ENCODE data around the gene NKG7.

NKG7 gene

DNA sequence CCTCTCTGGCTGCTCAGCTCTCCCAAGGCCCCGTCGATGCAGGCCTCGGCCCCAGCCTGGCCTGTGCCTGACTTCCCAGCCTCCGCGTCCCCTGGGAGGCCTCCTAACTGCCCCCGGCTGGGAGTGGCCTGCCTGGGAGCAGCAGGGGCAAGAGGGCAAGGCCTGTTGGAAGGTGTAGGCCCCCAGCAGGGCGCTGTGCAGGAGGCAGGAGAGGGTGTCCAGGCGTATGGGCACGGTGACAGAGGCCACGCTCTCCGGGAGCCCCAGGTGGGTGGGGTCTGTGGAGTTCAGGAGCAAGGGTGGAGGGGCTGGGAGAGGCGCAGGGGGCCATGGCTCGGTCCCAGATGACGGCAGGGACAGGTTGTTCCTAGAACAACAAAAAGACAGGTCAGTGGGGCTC is 16.7 kb upstream of the NKG7 start:
- FAIRE-seq: no peak

GRCh38 chr19:51387924-51388389 is 15.5 kb upstream of the NKG7 start, which contains the start of gene LIM2:
TSS of gene LIM2 (minus strand) at chr19:51387974. CDS start at chr19:51387443, 531 bp downstream.
- no peak for FAIRE-seq

DNA sequence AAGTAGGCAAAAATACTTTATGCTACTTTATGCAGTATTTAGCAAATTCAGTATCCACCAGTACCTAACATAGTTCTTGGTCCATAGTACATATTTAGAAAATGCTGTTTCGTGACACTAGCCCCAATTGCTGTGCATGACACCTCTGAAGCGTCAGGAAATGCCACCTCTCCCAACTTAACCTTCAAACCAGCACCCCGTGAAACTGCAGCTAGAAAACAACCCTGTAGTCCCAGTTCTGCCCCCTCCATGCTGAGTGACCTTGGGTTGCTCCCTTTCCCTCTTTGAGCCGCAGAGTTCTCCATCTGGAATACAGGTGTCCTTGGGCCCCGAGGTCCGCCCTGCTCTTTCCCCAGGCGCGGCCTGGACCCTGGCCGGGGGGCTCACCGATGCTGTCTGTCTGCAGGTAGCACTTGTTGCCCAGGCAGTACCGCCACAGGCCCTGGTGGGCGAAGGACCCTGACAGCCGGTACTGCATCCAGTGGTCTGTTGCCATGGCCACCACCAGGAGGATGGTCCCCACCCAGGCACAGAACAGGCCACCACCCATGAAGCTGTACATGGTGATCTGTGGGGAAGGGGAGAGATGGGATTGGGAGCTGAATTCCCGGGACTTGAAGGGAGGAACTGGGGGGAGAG is 14.5 kb upstream of the NKG7 start:
- FAIRE-seq: no peak

DNA sequence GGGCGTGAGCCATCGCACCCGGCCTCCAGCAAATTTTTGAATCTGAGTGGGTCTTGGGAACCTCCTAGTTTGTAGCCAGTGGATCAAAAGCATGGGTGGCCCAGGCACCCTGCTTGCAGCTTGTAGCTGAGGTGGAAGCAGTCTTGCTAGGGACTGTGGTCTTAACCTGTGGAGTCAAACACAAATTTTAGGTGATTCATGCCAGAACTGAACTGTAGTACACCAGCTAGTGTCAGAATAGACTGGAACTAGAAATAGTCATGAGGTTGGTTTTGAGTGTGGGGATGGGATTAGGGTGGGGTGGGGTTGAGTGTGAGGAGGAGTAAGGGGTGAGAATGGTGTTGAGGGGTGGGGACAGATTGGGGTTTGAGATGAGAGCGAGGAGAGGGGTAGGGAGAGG is 9.6 kb upstream of the NKG7 start:
- no peak for FAIRE-seq

DNA sequence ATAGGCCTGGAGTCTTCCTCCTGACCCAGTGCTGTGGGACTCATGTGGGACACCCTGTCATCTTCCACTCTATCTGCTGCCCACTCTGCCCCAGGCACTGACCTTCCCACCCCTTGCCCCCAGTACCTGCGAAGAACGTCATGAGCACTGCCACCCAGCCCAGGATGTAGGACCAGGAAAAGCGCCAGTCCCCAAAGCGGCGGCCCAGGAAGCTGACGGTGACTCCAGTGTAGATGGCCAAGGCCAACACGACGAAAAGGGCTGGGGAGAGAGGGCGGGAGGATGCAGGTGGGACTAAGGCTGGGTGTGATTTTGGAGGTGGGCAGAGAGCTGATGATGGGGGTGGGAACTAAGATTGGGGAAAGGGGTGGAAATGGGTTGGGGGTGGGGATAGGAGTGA is 7.9 kb upstream of the NKG7 start:
- no peak for FAIRE-seq

DNA sequence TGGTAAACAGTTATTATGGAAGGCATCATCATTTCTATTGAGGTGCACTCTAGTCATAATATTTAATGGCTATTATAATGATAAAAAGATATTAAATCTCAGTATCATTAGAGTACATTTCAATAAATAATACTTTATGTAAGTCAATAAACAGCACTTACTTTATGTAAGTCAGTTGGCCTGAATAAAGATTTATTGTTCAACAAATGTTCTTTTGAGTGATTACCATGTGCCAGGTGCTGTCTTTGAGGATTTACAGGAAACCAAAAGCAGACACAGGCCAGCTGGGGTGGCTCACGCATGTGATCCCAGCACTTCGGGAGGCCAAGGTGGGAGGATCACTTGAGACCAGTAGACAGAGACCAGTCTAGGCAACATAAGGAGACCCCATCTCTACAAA is 5.0 kb upstream of the NKG7 start:
- FAIRE-seq: no peak

GRCh38 chr19:51375504-51376221 is 3.2 kb upstream of the NKG7 start:
- no peak for FAIRE-seq

DNA sequence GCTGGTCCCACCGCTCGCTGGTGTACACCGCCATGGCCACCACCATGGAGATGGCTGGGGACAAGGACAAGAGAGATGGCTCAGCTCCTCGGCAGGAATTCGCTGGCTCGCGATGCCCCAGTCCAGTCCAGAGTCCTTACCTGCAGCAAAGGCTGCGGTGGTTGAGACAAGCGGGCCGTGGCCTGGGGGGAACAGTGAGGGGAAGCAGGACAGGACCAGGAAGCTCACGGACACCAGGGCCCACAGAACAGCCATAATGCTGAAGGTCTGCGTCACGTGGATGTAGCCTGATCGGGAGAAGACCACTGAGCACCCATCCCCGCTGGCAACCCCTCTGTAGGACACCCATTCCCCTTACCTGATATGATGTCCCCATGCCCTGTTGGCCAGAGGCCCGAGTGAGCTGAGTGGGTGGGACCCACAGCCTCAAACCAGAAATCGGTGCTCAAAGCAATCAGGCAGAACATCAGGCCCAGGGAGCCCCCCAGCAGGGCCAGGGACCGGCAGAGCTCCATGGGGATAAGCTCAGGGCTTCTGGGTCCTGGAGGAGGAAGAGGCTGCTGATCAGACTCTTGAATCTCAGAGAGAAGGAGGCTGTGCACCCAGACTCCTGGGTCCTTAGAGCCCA is 319 bp downstream of the NKG7 start:
- no peak for FAIRE-seq

DNA sequence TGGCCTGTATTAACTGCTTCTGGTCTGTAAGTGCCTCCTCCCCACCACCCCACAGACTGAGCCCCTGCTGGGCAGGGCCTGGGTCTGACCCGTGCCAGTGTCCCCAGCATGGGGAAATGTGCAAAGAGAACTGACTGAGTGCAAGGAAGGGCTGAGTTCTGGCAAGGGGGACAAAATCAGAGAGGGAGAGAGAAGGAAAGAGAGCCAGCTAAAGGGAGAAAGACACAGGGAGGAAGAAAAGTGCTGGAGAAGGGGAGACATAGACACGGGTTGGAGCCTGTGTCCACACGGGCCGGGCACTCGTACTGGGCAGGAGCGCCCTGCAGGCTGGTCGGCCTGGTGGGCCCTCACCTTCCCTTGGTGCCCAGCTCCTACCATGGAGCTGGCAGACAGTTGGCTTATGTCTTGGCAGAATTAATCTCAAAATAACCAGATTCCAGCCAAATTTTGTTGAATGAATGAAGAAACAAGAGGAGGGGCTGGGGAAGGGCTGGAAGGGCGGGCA is 1.2 kb downstream of the NKG7 start:
- no peak for FAIRE-seq

- no peak for FAIRE-seq
Observed at GRCh38 chr19:51370230-51370629, 2.2 kb downstream of the NKG7 start.

GRCh38 chr19:51368366-51369282 is 3.8 kb downstream of the NKG7 start, which contains the start of gene CLDND2:
TSS of gene CLDND2 (minus strand) at chr19:51369003. CDS start at chr19:51368577, 426 bp downstream.
- FAIRE-seq: no peak

GRCh38 chr19:51367565-51368365 is 4.7 kb downstream of the NKG7 start:
- FAIRE-seq: no peak

- FAIRE-seq: no peak
Observed at GRCh38 chr19:51367255-51367564, 5.2 kb downstream of the NKG7 start.

DNA sequence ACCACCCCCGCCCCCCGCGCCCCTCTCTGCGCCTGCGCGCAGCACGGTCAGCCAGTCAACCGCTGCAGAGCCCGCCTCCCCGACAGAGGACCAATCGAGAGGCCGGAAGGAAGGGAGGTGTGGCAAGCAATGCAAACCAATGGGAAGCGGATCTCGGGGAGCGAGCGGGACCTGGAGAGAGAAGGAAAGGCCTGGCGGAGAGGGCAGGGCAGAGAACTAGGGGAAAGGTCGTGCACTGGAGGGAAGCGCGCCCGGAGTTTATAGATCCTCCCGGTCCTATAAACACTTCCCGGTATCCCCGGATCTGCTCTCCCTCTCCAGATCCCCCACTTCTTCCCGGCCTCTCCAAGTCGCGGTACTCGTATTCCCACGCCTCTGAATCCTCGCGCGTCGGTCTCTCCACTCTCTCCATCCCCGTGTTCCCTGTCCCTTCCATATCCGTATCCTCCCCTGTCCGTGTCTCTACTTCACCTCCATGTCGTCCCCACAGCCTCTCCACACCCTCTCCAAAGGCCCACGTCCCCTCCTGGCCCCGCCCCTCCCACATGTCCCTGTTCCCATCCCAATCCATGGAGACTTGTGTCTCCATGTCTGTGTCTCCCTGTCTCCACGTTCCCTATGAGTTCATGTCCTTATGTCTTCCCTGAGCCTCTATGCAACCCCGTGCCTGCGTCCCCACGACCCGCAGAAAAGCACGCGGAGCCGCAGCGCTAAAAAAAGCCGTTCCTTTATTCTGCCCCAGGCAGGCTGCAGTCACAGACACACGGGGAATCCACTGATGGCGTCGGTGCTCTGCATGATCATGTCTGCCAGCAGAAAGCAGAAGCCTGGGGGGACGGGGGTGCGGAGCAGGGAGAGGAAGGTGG is 5.8 kb downstream of the NKG7 start:
- no peak for FAIRE-seq

DNA sequence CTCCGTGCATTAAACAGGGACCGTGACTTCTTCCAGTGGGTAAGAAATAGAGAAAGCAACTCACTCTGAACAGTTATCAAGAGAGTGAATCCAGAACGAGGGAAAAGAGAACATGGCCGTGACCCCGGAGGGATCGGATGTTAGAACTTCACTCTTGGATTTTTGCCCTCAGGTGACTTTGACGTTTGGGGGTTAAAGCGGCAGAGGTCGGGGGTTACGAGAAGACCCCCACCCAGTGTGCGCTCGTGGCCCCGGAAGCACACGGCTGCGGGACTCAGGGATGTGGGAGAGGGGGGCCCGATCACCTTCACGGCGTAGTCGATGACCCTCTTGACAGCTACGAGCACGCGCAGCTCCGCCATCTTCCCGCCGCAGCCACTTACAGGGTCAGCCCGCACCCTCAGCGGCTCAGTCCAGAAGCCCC is 6.5 kb downstream of the NKG7 start, which contains the start of gene ETFB:
ETFB (minus strand) TSS at position 424 of the 424 bp plus-strand sequence; CDS start at position 362, 62 bp downstream.
- no peak for FAIRE-seq

- FAIRE-seq: no peak
Observed at GRCh38 chr19:51365211-51365964, 7.1 kb downstream of the NKG7 start.

DNA sequence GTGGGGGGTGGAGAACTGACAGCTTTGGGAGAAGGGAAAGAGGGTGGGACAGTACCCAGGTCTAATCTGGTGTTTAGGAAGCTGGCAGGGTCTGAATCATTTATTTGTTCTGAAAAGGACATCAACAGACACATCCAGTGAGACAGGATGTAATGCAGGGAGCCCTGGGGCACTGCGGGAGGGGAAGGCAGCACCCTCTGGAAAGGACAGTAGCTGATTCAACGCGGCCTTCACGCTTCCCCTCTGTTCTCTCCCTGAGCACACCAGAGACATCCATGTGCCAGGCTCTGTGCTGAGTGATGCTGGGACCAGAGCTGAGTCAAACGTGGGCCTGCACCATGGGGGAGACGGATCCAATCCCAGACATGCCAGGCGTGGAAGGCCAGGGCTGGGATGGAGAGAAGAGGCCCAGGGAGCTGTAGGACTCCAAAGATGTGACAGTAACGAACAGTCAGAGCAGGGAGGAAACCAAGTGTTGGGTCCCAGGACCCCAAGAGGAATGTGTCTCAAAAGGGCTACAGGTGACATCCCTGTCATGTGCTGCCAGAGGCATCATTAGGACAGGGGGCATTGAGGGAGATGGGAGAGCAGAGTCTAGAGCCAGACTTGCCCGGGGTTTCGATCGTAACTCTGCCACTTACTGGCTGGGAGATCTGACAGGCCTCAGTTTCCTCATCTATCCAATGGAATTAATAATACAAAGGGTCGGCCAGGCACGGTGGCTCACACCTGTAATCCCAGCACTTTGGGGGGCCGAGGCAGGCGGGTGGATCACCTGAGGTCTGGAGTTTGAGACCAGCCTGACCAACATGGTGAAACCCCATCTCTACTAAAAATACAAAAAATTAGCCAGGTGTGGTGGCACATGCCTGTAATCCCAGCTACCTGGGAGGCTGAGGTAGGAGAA is 8.0 kb downstream of the NKG7 start:
- FAIRE-seq: no peak

DNA sequence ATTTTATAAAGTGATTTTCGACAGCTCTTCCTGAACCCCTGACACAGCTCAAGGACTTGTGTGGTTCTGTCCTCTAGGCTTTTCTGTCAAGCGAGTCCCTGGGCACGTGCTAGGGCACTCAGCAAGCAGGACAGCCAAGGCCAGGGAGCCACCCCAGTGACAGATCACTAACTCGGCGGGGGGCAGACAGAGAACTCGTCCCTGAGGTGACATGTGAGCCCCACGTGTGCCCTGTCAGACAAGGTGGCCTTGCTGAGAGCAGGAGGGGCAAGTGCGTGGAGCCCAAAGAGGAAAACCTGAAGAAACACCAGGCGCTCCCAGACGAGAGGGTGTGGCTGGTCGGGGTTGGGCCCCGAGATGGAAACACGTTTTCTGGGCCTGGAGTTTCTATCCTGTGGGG is 11.2 kb downstream of the NKG7 start:
- no peak for FAIRE-seq

- no peak for FAIRE-seq
Observed at GRCh38 chr19:51359294-51359693, 13.2 kb downstream of the NKG7 start.

All from colon (tissue), 2 donors.